ENCODE measurements around the gene PHC2. TPM values are rescaled to one million over a fixed set of nuclear protein-coding genes. Genes with fewer than 3 reads are reported as not detected.
A peak's percentile ranks its signal among the peaks of the same experiment; 100 is the strongest.

The PHC2 gene
- total and polyA plus RNA-seq, 2 of the 13 experiments (the other 11 are each of a cell fraction or from before 2014, with no cell fraction given): 52.5 to 84.9 TPM

GRCh38 chr1:33430692-33431593, at the start of gene PHC2 (continued):
- TF ChIP-seq ZFP91 (CRISPR knock-in tag; IDR thresholded peaks at IDR 0.05; ENCODE audit: borderline replicate concordance) (no peak), EEA1 (CRISPR knock-in tag; IDR thresholded peaks at IDR 0.05; ENCODE audit: borderline replicate concordance) (no peak), RBM39 (IDR thresholded peaks at IDR 0.05; ENCODE audit: low read depth, low read length, poor library complexity, severe bottlenecking) (no peak), ZNF143 (CRISPR knock-in tag; IDR thresholded peaks at IDR 0.05) (no peak), ISX (CRISPR knock-in tag; conservative IDR thresholded peaks at IDR 0.05) (no peak), BATF2 (CRISPR knock-in tag; IDR thresholded peaks at IDR 0.05) (no peak), KLF12 (CRISPR knock-in tag; IDR thresholded peaks at IDR 0.05; ENCODE audit: borderline replicate concordance) (no peak), ZBTB1 (CRISPR knock-in tag; IDR thresholded peaks at IDR 0.05; ENCODE audit: borderline replicate concordance) (no peak), FIP1L1 (IDR thresholded peaks at IDR 0.05; ENCODE audit: borderline replicate concordance, insufficient read depth, low read depth, low read length) (no peak), ZNF607 (CRISPR knock-in tag; IDR thresholded peaks at IDR 0.05; ENCODE audit: borderline replicate concordance) (no peak), RFX3 (CRISPR knock-in tag; IDR thresholded peaks at IDR 0.05) (peak; percentile 66), RAD21 (CRISPR knock-in tag; IDR thresholded peaks at IDR 0.05) (no peak; the same call in 1 of the 2 replicates), KDM2A (CRISPR knock-in tag; IDR thresholded peaks at IDR 0.05; ENCODE audit: borderline replicate concordance, low read depth) (no peak), RARA (CRISPR knock-in tag; IDR thresholded peaks at IDR 0.05) (no peak), ARHGAP35 (CRISPR knock-in tag; IDR thresholded peaks at IDR 0.05; ENCODE audit: borderline replicate concordance) (no peak), ZNF101 (CRISPR knock-in tag; IDR thresholded peaks at IDR 0.05; ENCODE audit: borderline replicate concordance, low read depth) (no peak), CEBPZ (IDR thresholded peaks at IDR 0.05; ENCODE audit: low read length) (no peak), CREB3 (CRISPR knock-in tag; IDR thresholded peaks at IDR 0.05) (no peak)

Measured in HepG2 (cell line).